CD14-positive monocyte (primary cell): ENCODE data around the gene ZNF689. TPM values are rescaled to one million over a fixed set of nuclear protein-coding genes. Genes with fewer than 3 reads are reported as not detected.

Experiments used
- DNase-seq, 3 donors: peaks; one replicate each; pipeline ENCODE4 v3.0.0-alpha.2; 2011 to 2022
- H2AFZ ChIP-seq: 2 replicates; pipeline ENCODE4 v1.6.0; 2012; ENCODE audit warnings: mild to moderate bottlenecking, low read depth, low read length, inconsistent platforms; ENCODE audit not compliant: insufficient read depth, poor library complexity, severe bottlenecking
- H3K27ac ChIP-seq, 2 donors: 1 replicate in 1 of 2; 2 replicates in 1 of 2; pipeline ENCODE4 v1.5.1; 2012 to 2013; ENCODE audit warnings: low read length in 2 of 2, control low read depth in 1 of 2, inconsistent platforms in 1 of 2, low read depth in 1 of 2, mild to moderate bottlenecking in 1 of 2
- H3K27me3 ChIP-seq, 2 donors: one replicate each; pipeline versions ENCODE4 v1.6.0 to v1.6.1; 2011 to 2013; ENCODE audit warnings: low read length in 2 of 2; ENCODE audit not compliant: control insufficient read depth in 2 of 2, insufficient read depth in 2 of 2
- H3K36me3 ChIP-seq, 2 donors: replicated peaks in 1 of 2; 1 replicate in 1 of 2; 2 replicates in 1 of 2; pipeline versions ENCODE4 v1.5.1 to v1.6.1; 2012 to 2013; ENCODE audit warnings: low read length in 2 of 2, control low read depth in 1 of 2, inconsistent platforms in 1 of 2, mild to moderate bottlenecking in 1 of 2; ENCODE audit not compliant: insufficient read depth in 2 of 2, control insufficient read depth in 1 of 2
- H3K4me1 ChIP-seq, 2 donors: 1 replicate in 1 of 2; 2 replicates in 1 of 2; pipeline versions ENCODE4 v1.5.1 to v1.6.1; 2012 to 2013; ENCODE audit warnings: low read length in 2 of 2, control low read depth in 1 of 2, inconsistent platforms in 1 of 2, mild to moderate bottlenecking in 1 of 2, moderate library complexity in 1 of 2; ENCODE audit not compliant: insufficient read depth in 2 of 2, control insufficient read depth in 1 of 2
- H3K4me2 ChIP-seq: replicated peaks from 2 replicates; pipeline ENCODE3; 2012; ENCODE audit warnings: low read length, moderate library complexity, mild to moderate bottlenecking; ENCODE audit not compliant: poor library complexity, severe bottlenecking; ENCODE audit errors: extremely low read depth
- H3K4me3 ChIP-seq, 3 experiments: fragments of 200-600 bp in 1 of 3; sonication (generic) in 1 of 3; replicated peaks in 1 of 3; 1 replicate in 2 of 3; 2 replicates in 1 of 3; pipeline ENCODE4 v1.5.1; 2011 to 2013; ENCODE audit warnings: low read length in 3 of 3, mild to moderate bottlenecking in 3 of 3, control low read depth in 2 of 3, low read depth in 2 of 3, inconsistent platforms in 1 of 3, moderate library complexity in 1 of 3
- H3K79me2 ChIP-seq: 2 replicates; pipeline ENCODE4 v1.6.0; 2012; ENCODE audit warnings: mild to moderate bottlenecking, control low read depth, inconsistent platforms, low read length, moderate library complexity; ENCODE audit not compliant: insufficient read depth
- H3K9ac ChIP-seq: 2 replicates; pipeline ENCODE4 v1.6.0; 2017; ENCODE audit warnings: low read length, mild to moderate bottlenecking; ENCODE audit not compliant: insufficient read depth, poor library complexity, severe bottlenecking
- H3K9me3 ChIP-seq, 2 donors: replicated peaks in 1 of 2; 1 replicate in 1 of 2; 2 replicates in 1 of 2; pipeline versions ENCODE4 v1.5.1 to v1.6.1; 2012 to 2013; ENCODE audit warnings: low read length in 2 of 2, control low read depth in 1 of 2; ENCODE audit not compliant: control insufficient read depth in 1 of 2, insufficient read depth in 1 of 2
- H4K20me1 ChIP-seq: 2 replicates; pipeline ENCODE4 v1.6.0; 2012; ENCODE audit warnings: mild to moderate bottlenecking, low read length, control low read depth, moderate library complexity; ENCODE audit not compliant: insufficient read depth
- H3K27ac Mint-ChIP-seq, 7 donors: one replicate each; pipeline ENCODE4 v1.8.0; 2020; ENCODE audit warnings: mild to moderate bottlenecking in 7 of 7, mixed read lengths in 7 of 7, moderate library complexity in 6 of 7, inconsistent platforms in 2 of 7
- H3K27me3 Mint-ChIP-seq, 3 donors: one replicate each; pipeline ENCODE4 v1.8.0; 2021 to 2022; ENCODE audit warnings: low read depth in 3 of 3, mild to moderate bottlenecking in 3 of 3, mixed read lengths in 3 of 3, moderate library complexity in 3 of 3, inconsistent platforms in 1 of 3
- H3K36me3 Mint-ChIP-seq, 2 donors: one replicate each; pipeline ENCODE4 v1.8.0; 2020; ENCODE audit warnings: mixed read lengths in 2 of 2, inconsistent platforms in 1 of 2, mild to moderate bottlenecking in 1 of 2
- H3K4me1 Mint-ChIP-seq: one replicate; pipeline ENCODE4 v1.8.0; 2020; ENCODE audit warnings: mild to moderate bottlenecking, mixed read lengths
- H3K4me3 Mint-ChIP-seq, 2 donors: one replicate each; pipeline ENCODE4 v1.8.0; 2020; ENCODE audit warnings: mild to moderate bottlenecking in 2 of 2, mixed read lengths in 2 of 2, moderate library complexity in 1 of 2
- H3K9me3 Mint-ChIP-seq, 7 donors: one replicate each; pipeline ENCODE4 v1.8.0; 2020 to 2022; ENCODE audit warnings: mixed read lengths in 7 of 7, mild to moderate bottlenecking in 6 of 7, moderate library complexity in 6 of 7, inconsistent platforms in 2 of 7
- WGBS: methylation state at CpG from one replicate; pipeline ENCODE4 v1.1.5; 2013; ENCODE audit warnings: missing lambda C conversion rate; ENCODE audit not compliant: insufficient coverage; 5-methylcytosine and 5-hydroxymethylcytosine counted together
- intact Hi-C, 2 donors: fragments of 100-400 bp; cut with micrococcal nuclease; formaldehyde crosslinking; loops; one replicate each; pipeline versions ENCODE4 v1.15.0 to v1.15.1; 2023
- polyA plus RNA-seq, 3 donors: library from polyadenylated mRNA; depleted of rRNA in 1 of 3; unstranded in 2 of 3; stranded (reverse) in 1 of 3; fragments of 300-500 nt in 2 of 3; fragments of >200 nt in 1 of 3; fragmentation: Illumina TruSeq in 2 of 3; gene quantifications; 1 replicate in 2 of 3; 2 replicates in 1 of 3; pipeline ENCODE4 v1.2.3, GENCODE V29; 2012 to 2021
- TF ChIP-seq, protein P1 (sequence below): fragments of 200-600 bp; IDR thresholded peaks from one replicate; pipeline ENCODE4 v1.8.0; 2022; ENCODE audit warnings: antibody characterized with exemption, mild to moderate bottlenecking

ZNF689 gene
- polyA plus RNA-seq, 3 donors: 4.1 to 11.2 (median 8.0) TPM

DNA sequence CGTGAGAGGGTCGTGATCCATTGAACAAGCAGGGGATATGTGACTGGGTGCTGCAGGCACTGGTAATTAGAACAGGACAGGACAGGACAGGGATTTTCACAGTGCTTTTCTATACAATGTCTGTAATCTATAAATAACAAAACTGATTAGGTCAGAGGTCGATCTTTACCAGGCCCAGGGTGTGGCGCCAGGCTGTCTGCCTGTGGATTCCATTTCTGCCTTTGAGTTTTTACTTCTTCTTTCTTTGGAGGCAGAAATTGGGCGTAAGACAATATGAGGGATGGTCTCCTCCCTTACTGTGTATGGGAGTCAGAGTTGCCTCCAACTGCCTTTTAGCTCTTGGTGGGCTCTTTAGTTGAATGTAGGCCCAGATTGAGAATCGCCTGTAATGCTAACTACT is 50.5 kb downstream of the ZNF689 start:
- H3K9me3 ChIP-seq: no peaks in the 10 kb centered on the region
- H3K27me3 Mint-ChIP-seq: peaks cover 0 to 5% (median 0%) of the 10 kb centered on the region in 3 donors
- H3K9ac ChIP-seq: no peak overlapping the region
- H2AFZ ChIP-seq: peak overlapping the region; percentile 46
- H3K36me3 Mint-ChIP-seq: peaks cover 9 to 15% of the 10 kb centered on the region in 2 donors
- peak overlapping the region in 1 of 3 experiments; percentile 93 for H3K4me3 ChIP-seq
- intact Hi-C loops: loop anchor here (2.0 to 10.0 kb wide), 4 partner anchors 13 to 55 kb away; partner anchors contain the start of genes ZNF689 (in 1 of the 2), ZNF747 (in 1 of the 2) and ZNF768 (in 1 of the 2)
- H3K27me3 ChIP-seq: no peaks in the 10 kb centered on the region
- peak in 2 of 3 donors; percentile 43 to 53 for DNase-seq
- 0% methylated on average over 2 of the region's 6 CpGs for WGBS
- H3K4me3 Mint-ChIP-seq: no peak overlapping the region
- H3K36me3 ChIP-seq: peaks cover 9 to 16% of the 10 kb centered on the region in 2 donors
- peak overlapping the region; percentile 92 to 98 (median 95) for H3K27ac Mint-ChIP-seq
- H3K4me2 ChIP-seq: peak overlapping the region; percentile 8
- no peaks in the 10 kb centered on the region for H4K20me1 ChIP-seq
- H3K4me1 ChIP-seq: peaks cover 43 to 50% of the 10 kb centered on the region in 2 donors
- H3K9me3 Mint-ChIP-seq: no peaks in the 10 kb centered on the region
- H3K27ac ChIP-seq: peak overlapping the region; percentile 76 to 80
- TF ChIP-seq, protein P1, sequence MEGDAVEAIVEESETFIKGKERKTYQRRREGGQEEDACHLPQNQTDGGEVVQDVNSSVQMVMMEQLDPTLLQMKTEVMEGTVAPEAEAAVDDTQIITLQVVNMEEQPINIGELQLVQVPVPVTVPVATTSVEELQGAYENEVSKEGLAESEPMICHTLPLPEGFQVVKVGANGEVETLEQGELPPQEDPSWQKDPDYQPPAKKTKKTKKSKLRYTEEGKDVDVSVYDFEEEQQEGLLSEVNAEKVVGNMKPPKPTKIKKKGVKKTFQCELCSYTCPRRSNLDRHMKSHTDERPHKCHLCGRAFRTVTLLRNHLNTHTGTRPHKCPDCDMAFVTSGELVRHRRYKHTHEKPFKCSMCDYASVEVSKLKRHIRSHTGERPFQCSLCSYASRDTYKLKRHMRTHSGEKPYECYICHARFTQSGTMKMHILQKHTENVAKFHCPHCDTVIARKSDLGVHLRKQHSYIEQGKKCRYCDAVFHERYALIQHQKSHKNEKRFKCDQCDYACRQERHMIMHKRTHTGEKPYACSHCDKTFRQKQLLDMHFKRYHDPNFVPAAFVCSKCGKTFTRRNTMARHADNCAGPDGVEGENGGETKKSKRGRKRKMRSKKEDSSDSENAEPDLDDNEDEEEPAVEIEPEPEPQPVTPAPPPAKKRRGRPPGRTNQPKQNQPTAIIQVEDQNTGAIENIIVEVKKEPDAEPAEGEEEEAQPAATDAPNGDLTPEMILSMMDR: no peak
- H3K4me1 Mint-ChIP-seq: peaks cover 48% of the 10 kb centered on the region
- peaks cover 26% of the 10 kb centered on the region for H3K79me2 ChIP-seq

DNA sequence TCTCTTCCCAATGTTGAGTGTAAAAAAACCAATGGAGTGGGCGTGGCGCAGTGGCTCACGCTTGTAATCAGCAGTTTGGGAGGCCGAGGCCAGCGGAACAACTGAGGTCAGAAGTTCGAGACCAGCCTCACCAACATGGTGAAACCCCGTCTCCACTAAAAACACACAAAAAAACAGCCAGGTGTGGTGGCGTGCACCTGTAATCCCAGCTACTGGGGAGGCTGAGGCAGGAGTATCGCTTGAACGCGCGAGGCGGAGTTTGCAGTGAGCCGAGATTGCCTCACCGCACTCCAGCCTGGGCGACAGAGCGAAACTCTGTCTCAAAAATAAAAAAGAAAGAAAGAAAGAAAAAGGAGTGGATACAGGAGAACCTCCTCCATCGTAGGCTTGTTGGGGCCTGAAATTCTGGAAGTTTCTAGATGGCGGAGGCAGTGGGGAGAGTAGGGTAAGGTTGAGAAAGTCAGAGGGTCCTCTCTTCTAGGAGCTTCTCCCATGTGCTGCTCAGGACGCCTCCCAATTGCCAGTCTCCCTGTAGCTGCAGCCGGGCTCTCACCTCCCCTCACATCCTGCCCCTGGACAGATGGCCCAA is 51.3 kb downstream of the ZNF689 start:
- peak overlapping the region; percentile 92 to 98 (median 95) for H3K27ac Mint-ChIP-seq
- H2AFZ ChIP-seq: peak overlapping the region; percentile 99
- H3K79me2 ChIP-seq: peaks cover 26% of the 10 kb centered on the region
- TF ChIP-seq, protein P1: no peak
- peak overlapping the region; percentile 91 for H3K9ac ChIP-seq
- DNase-seq: no peak
- no peaks in the 10 kb centered on the region for H3K9me3 Mint-ChIP-seq
- H3K4me1 Mint-ChIP-seq: peaks cover 49% of the 10 kb centered on the region
- no peaks in the 10 kb centered on the region for H3K27me3 ChIP-seq
- peak overlapping the region; percentile 83 to 88 for H3K4me3 Mint-ChIP-seq
- peak overlapping the region; percentile 95 for H3K4me2 ChIP-seq
- H3K27me3 Mint-ChIP-seq: peaks cover 0 to 5% (median 0%) of the 10 kb centered on the region in 3 donors
- H3K36me3 ChIP-seq: peaks cover 12 to 16% of the 10 kb centered on the region in 2 donors
- H3K4me1 ChIP-seq: peaks cover 43 to 54% of the 10 kb centered on the region in 2 donors
- H3K9me3 ChIP-seq: no peaks in the 10 kb centered on the region
- peak overlapping the region; percentile 76 to 80 for H3K27ac ChIP-seq
- intact Hi-C loops: loop anchor here (2.0 to 10.0 kb wide), 4 partner anchors 14 to 56 kb away; partner anchors contain the start of genes ZNF689 (in 1 of the 2), ZNF747 (in 1 of the 2) and ZNF768 (in 1 of the 2)
- H4K20me1 ChIP-seq: no peaks in the 10 kb centered on the region
- peak overlapping the region in 2 of 3 experiments; percentile 80 to 93 for H3K4me3 ChIP-seq
- peaks cover 13 to 23% of the 10 kb centered on the region in 2 donors for H3K36me3 Mint-ChIP-seq
- 95% methylated on average over 15 of the region's 21 CpGs for WGBS
